Fibroblast of lung (primary cell): Measurements from ENCODE around the gene CADPS. TPM values are rescaled to one million over a fixed set of nuclear protein-coding genes. Genes with fewer than 3 reads are reported as not detected.

Source experiments
- DNase-seq, 2 donors: peaks; one replicate each; pipeline versions ENCODE4 v3.0.0 to v3.0.0-alpha.2; 2010; ENCODE audit warnings: low read depth in 2 of 2
- H2AFZ ChIP-seq: 2 replicates; pipeline ENCODE4 v1.5.1; 2012; ENCODE audit warnings: low read length, control low read depth, inconsistent platforms
- H3K27ac ChIP-seq: 2 replicates; pipeline ENCODE4 v1.5.1; 2011; ENCODE audit warnings: low read length, control low read depth; ENCODE audit not compliant: insufficient read depth
- H3K27me3 ChIP-seq: 2 replicates; pipeline ENCODE4 v1.5.1; 2011; ENCODE audit warnings: mild to moderate bottlenecking, low read length; ENCODE audit not compliant: control insufficient read depth, insufficient read depth
- H3K36me3 ChIP-seq: 2 replicates; pipeline ENCODE4 v1.5.1; 2011; ENCODE audit warnings: low read length; ENCODE audit not compliant: control insufficient read depth, insufficient read depth
- H3K4me1 ChIP-seq: 2 replicates; pipeline ENCODE4 v1.5.1; 2011; ENCODE audit warnings: low read length; ENCODE audit not compliant: control insufficient read depth, insufficient read depth; ENCODE audit errors: extremely low read depth
- H3K4me2 ChIP-seq: 2 replicates; pipeline ENCODE4 v1.5.1; 2011; ENCODE audit warnings: low read length, control low read depth; ENCODE audit not compliant: insufficient read depth; ENCODE audit errors: extremely low read depth
- H3K4me3 ChIP-seq, 4 experiments: fragments of 200-600 bp in 1 of 4; sonication (generic) in 1 of 4; replicated peaks in 1 of 4; 2 replicates each; pipeline ENCODE4 v1.5.1; 2011 to 2016; ENCODE audit warnings: low read length in 4 of 4, low read depth in 3 of 4, mild to moderate bottlenecking in 3 of 4, control low read depth in 2 of 4, inconsistent platforms in 1 of 4, mixed read lengths in 1 of 4; ENCODE audit not compliant: insufficient read depth in 1 of 4; ENCODE audit errors: control extremely low read depth in 1 of 4
- H3K79me2 ChIP-seq: 2 replicates; pipeline ENCODE4 v1.5.1; 2012; ENCODE audit warnings: mild to moderate bottlenecking, low read length, inconsistent platforms; ENCODE audit not compliant: control insufficient read depth, insufficient read depth
- H3K9ac ChIP-seq: 2 replicates; pipeline ENCODE4 v1.5.1; 2011; ENCODE audit warnings: mild to moderate bottlenecking, low read length, control low read depth; ENCODE audit not compliant: insufficient read depth
- H3K9me3 ChIP-seq: 2 replicates; pipeline ENCODE4 v1.5.1; 2012; ENCODE audit warnings: low read depth, low read length; ENCODE audit not compliant: control insufficient read depth, insufficient read depth
- H4K20me1 ChIP-seq: 2 replicates; pipeline ENCODE4 v1.5.1; 2011; ENCODE audit warnings: low read length; ENCODE audit not compliant: control insufficient read depth, insufficient read depth; ENCODE audit errors: extremely low read depth
- CTCF ChIP-seq, 2 donors: IDR thresholded peaks in 1 of 2; conservative IDR thresholded peaks in 1 of 2; 1 replicate in 1 of 2; 2 replicates in 1 of 2; pipeline ENCODE4 v1.5.1; 2011 to 2012; ENCODE audit warnings: low read length in 2 of 2, control low read depth in 1 of 2, inconsistent platforms in 1 of 2, low read depth in 1 of 2, mild to moderate bottlenecking in 1 of 2
- EZH2 ChIP-seq: IDR thresholded peaks from 2 replicates; pipeline ENCODE4 v1.5.1; 2012; ENCODE audit warnings: low read length, control low read depth, mild to moderate bottlenecking; ENCODE audit errors: missing control alignments
- polyA plus RNA-seq, 2 donors: library from polyadenylated mRNA; depleted of rRNA in 1 of 2; stranded (reverse) in 1 of 2; unstranded in 1 of 2; fragments of >200 nt; gene quantifications; 2 replicates each; pipeline ENCODE4 v1.2.1, GENCODE V29; 2011 to 2012; ENCODE audit warnings: missing spikeins in 1 of 2
- total RNA-seq: library from RNA; depleted of rRNA; stranded (reverse); fragments of >200 nt; gene quantifications from 2 replicates; pipeline ENCODE4 v1.2.1, GENCODE V29; 2014

CADPS gene
- total and polyA plus RNA-seq, 2 donors (not counting 1 experiment from before 2014, with no cell fraction given) = 2.3 to 63.1 TPM

GRCh38 chr3:62653796-62654195 is 221.4 kb downstream of the CADPS start:
- no peak for TF ChIP-seq EZH2
- TF ChIP-seq CTCF (conservative IDR thresholded peaks at IDR 0.05 in 1 of 2, IDR thresholded peaks at IDR 0.05 in 1 of 2; ENCODE audit: low read depth in 1 of 2, low read length in 2 of 2) = no peak
- no peak overlapping the region for H3K4me3 ChIP-seq
- no peak overlapping the region for H3K4me2 ChIP-seq
- H3K27ac ChIP-seq = no peak overlapping the region
- no peaks in the 10 kb centered on the region for H3K36me3 ChIP-seq
- no peaks in the 10 kb centered on the region for H4K20me1 ChIP-seq
- no peaks in the 10 kb centered on the region for H3K9me3 ChIP-seq
- H2AFZ ChIP-seq = no peak overlapping the region
- no peak overlapping the region for H3K9ac ChIP-seq
- no peaks in the 10 kb centered on the region for H3K79me2 ChIP-seq
- DNase-seq = no peak
- no peaks in the 10 kb centered on the region for H3K4me1 ChIP-seq
- no peaks in the 10 kb centered on the region for H3K27me3 ChIP-seq

- H3K27ac ChIP-seq = no peak overlapping the region
- no peaks in the 10 kb centered on the region for H3K79me2 ChIP-seq
- H3K9me3 ChIP-seq = no peaks in the 10 kb centered on the region
- H3K36me3 ChIP-seq = no peaks in the 10 kb centered on the region
- no peak for TF ChIP-seq EZH2
- no peak for TF ChIP-seq CTCF (conservative IDR thresholded peaks at IDR 0.05 in 1 of 2, IDR thresholded peaks at IDR 0.05 in 1 of 2; ENCODE audit: low read depth in 1 of 2, low read length in 2 of 2)
- H3K4me2 ChIP-seq = no peak overlapping the region
- H3K4me1 ChIP-seq = no peaks in the 10 kb centered on the region
- H2AFZ ChIP-seq = no peak overlapping the region
- no peaks in the 10 kb centered on the region for H4K20me1 ChIP-seq
- no peak overlapping the region for H3K4me3 ChIP-seq
- no peak overlapping the region for H3K9ac ChIP-seq
- no peak for DNase-seq
- no peaks in the 10 kb centered on the region for H3K27me3 ChIP-seq
Measured at GRCh38 chr3:62647711-62648110, 227.5 kb downstream of the CADPS start.

- H3K9ac ChIP-seq = no peak overlapping the region
- H4K20me1 ChIP-seq = no peaks in the 10 kb centered on the region
- no peak overlapping the region for H3K4me3 ChIP-seq
- H3K4me2 ChIP-seq = no peak overlapping the region
- DNase-seq = no peak
- no peak overlapping the region for H2AFZ ChIP-seq
- no peaks in the 10 kb centered on the region for H3K9me3 ChIP-seq
- H3K27ac ChIP-seq = no peak overlapping the region
- H3K4me1 ChIP-seq = no peaks in the 10 kb centered on the region
- no peaks in the 10 kb centered on the region for H3K79me2 ChIP-seq
- H3K27me3 ChIP-seq = no peaks in the 10 kb centered on the region
- TF ChIP-seq EZH2 (no peak), CTCF (conservative IDR thresholded peaks at IDR 0.05 in 1 of 2, IDR thresholded peaks at IDR 0.05 in 1 of 2; ENCODE audit: low read depth in 1 of 2, low read length in 2 of 2) (no peak)
- no peaks in the 10 kb centered on the region for H3K36me3 ChIP-seq
Measured at GRCh38 chr3:62644493-62644892, 230.7 kb downstream of the CADPS start.
